Transverse colon (tissue), 4 donors: ENCODE measurements around the gene ZNF830. TPM values are rescaled to one million over a fixed set of nuclear protein-coding genes. Genes with fewer than 3 reads are reported as not detected.
A peak's percentile ranks its signal among the peaks of the same experiment; 100 is the strongest.
"Not testable (repeated sequence)": the region's sequence is repeated elsewhere in the genome, so short reads cannot be mapped to it uniquely, and the experiment has no call there.

ENCODE experiments used
- DNase-seq: peaks from one replicate; pipeline ENCODE4 v3.0.0-alpha.2; 2019
- H3K27ac ChIP-seq, 4 donors: fragments of 200-600 bp; sonication (generic); 2 replicates each; pipeline ENCODE4 v1.5.1; 2016 to 2018; ENCODE audit warnings: inconsistent platforms in 4 of 4
- H3K27me3 ChIP-seq: fragments of 200-600 bp; sonication (generic); 2 replicates; pipeline ENCODE4 v1.5.1; 2017; ENCODE audit warnings: inconsistent platforms
- H3K36me3 ChIP-seq, 4 donors: fragments of 200-600 bp; sonication (generic); 2 replicates each; pipeline ENCODE4 v1.5.1; 2017 to 2019; ENCODE audit warnings: inconsistent platforms in 4 of 4
- H3K4me1 ChIP-seq, 4 donors: fragments of 200-600 bp; sonication (generic); 2 replicates each; pipeline ENCODE4 v1.5.1; 2017 to 2020; ENCODE audit warnings: inconsistent platforms in 4 of 4
- H3K4me3 ChIP-seq, 4 donors: fragments of 200-600 bp; sonication (generic); 1 replicate in 1 of 4; 2 replicates in 3 of 4; pipeline versions ENCODE4 v1.5.1 to v1.6.1; 2017 to 2019; ENCODE audit warnings: inconsistent platforms in 4 of 4
- H3K9me3 ChIP-seq, 2 donors: fragments of 200-600 bp; sonication (generic); 2 replicates each; pipeline ENCODE4 v1.5.1; 2017 to 2019; ENCODE audit warnings: inconsistent platforms in 2 of 2
- EP300 ChIP-seq: sonication (generic); formaldehyde crosslinking; IDR thresholded peaks from one replicate; pipeline ENCODE4 v1.6.1; 2017; ENCODE audit warnings: antibody characterized with exemption, low read depth
- POLR2A ChIP-seq: fragments of 450-650 bp; IDR thresholded peaks from one replicate; pipeline ENCODE4 v1.6.1; 2016; ENCODE audit warnings: antibody characterized with exemption, mild to moderate bottlenecking, moderate library complexity
- POLR2AphosphoS5 ChIP-seq, 3 donors: sonication (generic); formaldehyde crosslinking; IDR thresholded peaks; one replicate each; pipeline ENCODE4 v1.6.1; 2016; ENCODE audit warnings: antibody characterized with exemption in 3 of 3
- WGBS, 2 donors: methylation state at CpG; one replicate each; pipeline ENCODE4 v1.1.5; 2018; ENCODE audit warnings: low coverage in 1 of 2; 5-methylcytosine and 5-hydroxymethylcytosine counted together
- in situ Hi-C, 4 donors: fragments of 200-750 bp; cut with MboI; loops; one replicate each; pipeline versions ENCODE4 v1.15.0 to v1.15.1; 2017; ENCODE audit warnings: low sequenced_read_pairs in 3 of 4, low pct_ligation_motif_present in 1 of 4, low pct_unique_long_range_greater_than_20kb in 1 of 4
- intact Hi-C: fragments of 100-400 bp; cut with DNase I; formaldehyde crosslinking; loops from one replicate; pipeline ENCODE4 v1.15.1; 2023; ENCODE audit warnings: low total_unique reads
- total RNA-seq, 4 donors: library from RNA; depleted of rRNA; stranded (reverse); fragments of >200 nt; gene quantifications; one replicate each; pipeline ENCODE4 v1.1.0, GENCODE V29; 2016
- TF ChIP-seq, protein P1 (sequence below), 5 experiments: fragments of 200-600 bp in 3 of 5; fragments of 450-650 bp in 2 of 5; sonication (generic) in 3 of 5; IDR thresholded peaks; 1 replicate in 2 of 5; 2 replicates in 3 of 5; pipeline ENCODE4 v1.5.1; 2016 to 2017; ENCODE audit warnings: antibody characterized with exemption in 5 of 5, inconsistent platforms in 3 of 5, mild to moderate bottlenecking in 2 of 5, moderate library complexity in 1 of 5

The ZNF830 gene
- total RNA-seq, 4 donors from 2014 or later, result 10.9 to 21.7 (median 14.1) TPM

DNA sequence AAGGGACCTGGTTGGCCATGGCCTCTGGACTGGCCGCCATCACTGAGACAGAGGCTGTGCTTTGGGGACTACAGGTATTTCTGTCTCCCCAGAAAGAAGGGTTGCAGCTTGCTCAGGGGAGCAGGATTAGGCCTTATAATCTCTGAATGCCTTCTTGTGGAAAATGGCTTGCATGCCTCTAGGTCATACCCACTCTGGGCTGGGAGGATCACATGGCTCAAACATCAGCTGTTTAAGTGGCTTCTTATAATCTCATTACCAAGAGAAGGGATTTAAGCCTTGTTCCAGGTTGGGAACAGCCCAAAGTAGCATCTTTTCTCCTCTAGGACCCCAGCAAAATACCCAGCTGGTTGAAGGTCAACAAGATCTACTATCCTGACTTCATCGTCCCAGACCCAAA is 38.1 kb downstream of the ZNF830 start:
- in situ Hi-C loops (loop anchor here (10.0 to 25.0 kb wide), 2 partner anchors 88 to 95 kb away; no protein-coding TSS in a partner anchor), intact Hi-C loops (no loop called here)
- no peak for TF ChIP-seq EP300
- TF ChIP-seq POLR2A, result no peak
- no peak for TF ChIP-seq POLR2AphosphoS5 (IDR thresholded peaks at IDR 0.05)
- TF ChIP-seq, protein P1, sequence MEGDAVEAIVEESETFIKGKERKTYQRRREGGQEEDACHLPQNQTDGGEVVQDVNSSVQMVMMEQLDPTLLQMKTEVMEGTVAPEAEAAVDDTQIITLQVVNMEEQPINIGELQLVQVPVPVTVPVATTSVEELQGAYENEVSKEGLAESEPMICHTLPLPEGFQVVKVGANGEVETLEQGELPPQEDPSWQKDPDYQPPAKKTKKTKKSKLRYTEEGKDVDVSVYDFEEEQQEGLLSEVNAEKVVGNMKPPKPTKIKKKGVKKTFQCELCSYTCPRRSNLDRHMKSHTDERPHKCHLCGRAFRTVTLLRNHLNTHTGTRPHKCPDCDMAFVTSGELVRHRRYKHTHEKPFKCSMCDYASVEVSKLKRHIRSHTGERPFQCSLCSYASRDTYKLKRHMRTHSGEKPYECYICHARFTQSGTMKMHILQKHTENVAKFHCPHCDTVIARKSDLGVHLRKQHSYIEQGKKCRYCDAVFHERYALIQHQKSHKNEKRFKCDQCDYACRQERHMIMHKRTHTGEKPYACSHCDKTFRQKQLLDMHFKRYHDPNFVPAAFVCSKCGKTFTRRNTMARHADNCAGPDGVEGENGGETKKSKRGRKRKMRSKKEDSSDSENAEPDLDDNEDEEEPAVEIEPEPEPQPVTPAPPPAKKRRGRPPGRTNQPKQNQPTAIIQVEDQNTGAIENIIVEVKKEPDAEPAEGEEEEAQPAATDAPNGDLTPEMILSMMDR (IDR thresholded peaks at IDR 0.05), result no peak
- 97% methylated on average over 2 of the region's 2 CpGs; no CpG with 5 or more reads in 1 of the 2 donors for WGBS, 2 donors
- Histone ChIP-seq H3K27ac (peak overlapping the region in 3 of 4 donors; percentile 75 to 87 (median 77)), H3K4me3 (no peak overlapping the region), H3K27me3 (no peaks in the 10 kb centered on the region), H3K9me3 (no peaks in the 10 kb centered on the region), H3K36me3 (peaks cover 0 to 9% (median 0%) of the 10 kb centered on the region in 4 donors), H3K4me1 (peaks cover 0 to 31% (median 5%) of the 10 kb centered on the region in 4 donors)
- DNase-seq, result no peak

DNA sequence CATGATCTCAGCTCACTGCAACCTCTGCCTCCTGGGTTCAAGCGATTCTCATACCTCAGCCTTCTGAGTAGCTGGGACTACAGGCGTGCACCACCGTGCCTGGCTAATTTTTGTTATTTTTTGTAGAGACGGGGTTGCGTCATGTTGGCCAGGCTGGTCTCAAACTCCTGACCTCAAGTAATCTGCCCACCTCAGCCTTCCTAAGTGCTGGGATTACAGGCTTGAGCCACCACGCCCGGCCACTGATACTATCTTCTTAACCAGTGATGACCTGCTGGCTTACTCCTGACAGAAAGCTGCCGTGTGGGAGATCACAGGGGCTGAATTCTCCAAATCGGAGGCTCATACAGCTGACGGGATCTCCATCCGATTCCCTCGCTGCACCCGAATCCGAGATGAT is 39.6 kb downstream of the ZNF830 start:
- 94% methylated on average over 14 of the region's 14 CpGs; no CpG with 5 or more reads in 1 of the 2 donors for WGBS, 2 donors
- intact Hi-C loops, H3K9me3 ChIP-seq, H3K4me3 ChIP-seq, DNase-seq, H3K27me3 ChIP-seq: not testable (repeated sequence)
- in situ Hi-C loops, result loop anchor here in 1 of 4 donors (10.0 kb wide), 1 partner anchor 64 kb away; the partner anchor contains the start of gene RFFL
- peak overlapping the region in 3 of 4 donors; percentile 51 to 55 (median 52) for H3K27ac ChIP-seq
- peaks cover 0 to 13% (median 0%) of the 10 kb centered on the region in 4 donors for H3K36me3 ChIP-seq
- peaks cover 0 to 31% (median 5%) of the 10 kb centered on the region in 4 donors for H3K4me1 ChIP-seq

DNA sequence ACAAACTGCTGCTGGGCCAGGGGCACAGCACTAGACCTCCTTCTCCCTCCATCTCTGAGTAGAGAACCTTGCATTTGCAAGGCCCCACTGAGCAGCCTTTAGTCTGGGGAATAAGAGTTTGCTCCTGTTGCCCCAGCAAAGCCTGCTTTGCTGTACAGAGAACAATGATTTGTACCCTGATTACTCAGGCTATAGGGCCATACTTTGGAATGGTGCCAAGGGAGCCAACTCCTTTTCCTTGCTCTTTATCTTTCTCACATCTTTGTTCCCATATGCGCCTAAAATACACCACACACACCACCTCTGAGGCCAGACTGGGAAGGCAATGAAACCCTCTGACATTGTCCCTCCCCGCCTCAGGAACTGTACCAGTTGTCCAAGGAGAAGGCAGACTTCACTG is 40.2 kb downstream of the ZNF830 start:
- peaks cover 0 to 29% (median 5%) of the 10 kb centered on the region in 4 donors for H3K4me1 ChIP-seq
- 83% methylated on average over 2 of the region's 2 CpGs; no CpG with 5 or more reads in 1 of the 2 donors for WGBS, 2 donors
- intact Hi-C loops, result no loop called here
- no peaks in the 10 kb centered on the region for H3K9me3 ChIP-seq
- TF ChIP-seq, protein P1 (IDR thresholded peaks at IDR 0.05), result no peak
- TF ChIP-seq POLR2AphosphoS5 (IDR thresholded peaks at IDR 0.05) (no peak), EP300 (no peak)
- H3K27me3 ChIP-seq, result no peaks in the 10 kb centered on the region
- H3K4me3 ChIP-seq, result no peak overlapping the region
- H3K27ac ChIP-seq, result peak overlapping the region; percentile 7 to 55 (median 52)
- no peak for DNase-seq
- in situ Hi-C loops, result loop anchor here in 1 of 4 donors (10.0 kb wide), 1 partner anchor 63 kb away; the partner anchor contains the start of gene RFFL
- peaks cover 0 to 8% (median 0%) of the 10 kb centered on the region in 4 donors for H3K36me3 ChIP-seq

DNA sequence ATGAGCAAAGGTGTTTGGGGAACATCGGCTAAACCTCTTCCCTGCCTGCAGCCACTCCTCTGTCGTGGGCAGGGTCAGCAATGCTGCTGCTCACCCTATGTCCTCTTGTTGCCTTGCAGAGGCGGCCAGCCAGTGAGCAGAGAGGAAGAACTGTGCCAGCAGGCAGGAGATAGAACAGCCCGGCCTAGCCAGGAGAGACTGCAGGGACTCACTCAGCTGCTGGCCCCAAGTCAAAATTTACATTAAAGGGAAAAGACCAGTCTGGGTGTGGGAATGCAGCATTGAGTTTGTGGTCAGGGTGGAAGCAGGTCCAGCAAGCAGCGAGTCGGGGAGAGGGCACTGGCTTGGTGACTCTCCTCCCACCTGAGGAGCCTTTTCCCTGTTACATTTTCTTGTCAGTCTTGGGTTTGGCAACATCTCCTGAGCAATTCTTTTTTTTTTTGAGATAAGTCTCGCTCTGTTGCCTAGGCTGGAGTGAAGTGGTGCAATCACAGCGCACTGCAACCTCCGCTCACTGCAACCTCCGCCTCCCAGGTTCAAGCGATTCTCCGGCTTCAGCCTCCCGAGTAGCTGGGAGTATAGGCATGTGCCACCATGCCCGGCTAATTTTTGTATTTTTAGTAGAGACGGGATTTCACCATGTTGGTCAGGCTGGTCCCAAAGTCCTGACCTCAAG is 41.7 kb downstream of the ZNF830 start:
- Histone ChIP-seq H3K4me1 (peaks cover 0 to 16% (median 2%) of the 10 kb centered on the region in 4 donors), H3K9me3 (no peaks in the 10 kb centered on the region), H3K4me3 (no peak overlapping the region), H3K27ac (peak overlapping the region in 3 of 4 donors; percentile 51 to 55 (median 52)), H3K36me3 (peaks cover 0 to 7% (median 0%) of the 10 kb centered on the region in 4 donors), H3K27me3 (no peaks in the 10 kb centered on the region)
- 77 to 85% methylated on average over 13 to 15 of the region's 15 CpGs for WGBS, 2 donors
- intact Hi-C loops (no loop called here), in situ Hi-C loops (loop anchor here in 1 of 4 donors (10.0 kb wide), 1 partner anchor 62 kb away; the partner anchor contains the start of gene RFFL)
- TF ChIP-seq POLR2AphosphoS5 (IDR thresholded peaks at IDR 0.05) (peak in 1 of 3 donors; percentile 41), POLR2A (no peak)
- no peak for DNase-seq

DNA sequence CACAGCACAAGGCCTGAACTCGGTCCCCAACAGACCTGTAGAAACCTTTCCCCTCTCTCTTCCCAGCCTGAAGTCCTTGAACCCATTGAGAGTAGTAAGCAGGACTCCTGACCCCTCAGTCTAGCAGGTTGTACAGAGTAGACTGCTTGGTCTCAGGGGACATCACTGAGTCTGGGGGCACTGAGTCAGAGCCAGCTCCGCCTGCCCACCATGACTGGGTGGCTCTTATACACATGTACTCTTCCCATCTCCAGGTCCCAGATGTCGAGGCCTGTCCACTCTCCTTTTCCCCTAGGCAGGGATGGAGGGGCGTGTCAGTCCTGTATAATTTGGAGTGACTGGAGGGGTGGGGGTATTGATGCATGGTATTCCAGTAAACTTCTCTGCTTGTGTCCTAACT is 42.4 kb downstream of the ZNF830 start:
- Histone ChIP-seq H3K4me1 (peaks cover 0 to 8% (median 2%) of the 10 kb centered on the region in 4 donors), H3K27me3 (no peaks in the 10 kb centered on the region), H3K4me3 (no peak overlapping the region), H3K36me3 (peaks cover 0 to 7% (median 0%) of the 10 kb centered on the region in 4 donors), H3K27ac (peak overlapping the region in 2 of 4 donors; percentile 51 to 52), H3K9me3 (no peaks in the 10 kb centered on the region)
- in situ Hi-C loops (loop anchor here in 1 of 4 donors (10.0 kb wide), 1 partner anchor 61 kb away; the partner anchor contains the start of gene RFFL), intact Hi-C loops (no loop called here)
- no peak for TF ChIP-seq EP300
- TF ChIP-seq POLR2A, result no peak
- no peak for TF ChIP-seq POLR2AphosphoS5 (IDR thresholded peaks at IDR 0.05)
- TF ChIP-seq, protein P1 (IDR thresholded peaks at IDR 0.05), result no peak
- WGBS, 2 donors, result 93% methylated on average over 4 of the region's 4 CpGs; no CpG with 5 or more reads in 1 of the 2 donors
- no peak for DNase-seq
